PC-3 (cell line): Measurements from ENCODE around the gene C1orf116.

Experiments
- EZH2 ChIP-seq: fragments of 300-600 bp; sonication (generic); IDR thresholded peaks from one replicate; pipeline ENCODE4 v1.6.1; 2017; ENCODE audit warnings: antibody characterized with exemption, mild to moderate bottlenecking, low read length; ENCODE audit not compliant: unreplicated experiment
- EZH2phosphoT487 ChIP-seq: fragments of 300-600 bp; sonication (generic); IDR thresholded peaks from 2 replicates; pipeline ENCODE4 v1.6.1; 2018; ENCODE audit warnings: mild to moderate bottlenecking, antibody characterized with exemption, low read length, borderline replicate concordance
- TF ChIP-seq, protein P1 (sequence below): fragments of 300-600 bp; sonication (generic); conservative IDR thresholded peaks from 2 replicates; pipeline ENCODE4 v1.5.1; 2017; ENCODE audit warnings: antibody characterized with exemption, low read depth, mild to moderate bottlenecking, low read length

DNA sequence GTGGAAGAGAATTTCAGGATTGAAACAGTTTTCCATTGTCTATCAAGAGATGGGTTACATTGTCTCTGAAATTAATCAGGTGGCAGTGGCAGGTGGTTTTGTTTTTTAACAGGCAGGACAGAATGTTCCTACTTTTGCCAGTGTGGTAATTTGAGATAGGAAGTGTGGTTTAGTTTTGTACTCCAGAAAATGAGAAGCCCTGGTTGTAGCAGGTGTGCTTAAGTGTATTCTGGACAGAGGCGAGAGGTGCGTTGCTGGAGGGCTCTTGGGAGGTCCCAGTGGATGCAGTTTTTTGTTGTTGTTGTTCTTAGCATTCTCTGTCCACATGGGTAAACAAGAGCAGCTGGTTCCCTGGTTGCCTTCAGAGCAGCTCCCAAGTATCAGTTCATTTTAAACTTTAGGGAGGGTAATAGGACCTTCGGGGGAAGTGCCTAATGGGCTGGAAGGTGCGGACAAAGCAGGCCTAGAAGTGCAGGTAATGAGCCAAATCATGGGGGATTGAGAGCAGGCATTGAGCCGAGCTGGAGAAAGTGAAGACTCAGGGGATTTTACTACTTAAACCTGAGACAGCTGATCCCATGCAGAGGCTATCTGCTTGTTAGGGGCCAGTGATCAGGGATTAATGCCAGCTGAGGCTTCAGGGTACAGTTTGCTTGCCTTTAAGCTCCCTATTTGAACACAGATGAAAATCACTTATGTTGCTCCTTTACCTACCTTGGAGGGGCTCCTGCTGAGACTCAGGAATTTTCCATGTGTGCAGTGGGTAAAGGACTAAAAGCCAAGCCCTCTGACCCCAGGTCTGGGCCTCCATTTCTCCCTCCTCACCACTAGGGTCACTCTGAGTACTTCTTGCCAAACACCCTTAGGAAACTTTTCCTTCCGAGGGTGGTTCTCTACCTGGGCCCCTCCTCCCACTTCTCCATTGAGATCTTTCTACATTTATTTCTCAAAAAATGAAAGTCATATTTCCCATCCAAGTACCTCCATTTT is 26.6 kb upstream of the C1orf116 start:
- no peak for TF ChIP-seq EZH2phosphoT487
- TF ChIP-seq, protein P1, sequence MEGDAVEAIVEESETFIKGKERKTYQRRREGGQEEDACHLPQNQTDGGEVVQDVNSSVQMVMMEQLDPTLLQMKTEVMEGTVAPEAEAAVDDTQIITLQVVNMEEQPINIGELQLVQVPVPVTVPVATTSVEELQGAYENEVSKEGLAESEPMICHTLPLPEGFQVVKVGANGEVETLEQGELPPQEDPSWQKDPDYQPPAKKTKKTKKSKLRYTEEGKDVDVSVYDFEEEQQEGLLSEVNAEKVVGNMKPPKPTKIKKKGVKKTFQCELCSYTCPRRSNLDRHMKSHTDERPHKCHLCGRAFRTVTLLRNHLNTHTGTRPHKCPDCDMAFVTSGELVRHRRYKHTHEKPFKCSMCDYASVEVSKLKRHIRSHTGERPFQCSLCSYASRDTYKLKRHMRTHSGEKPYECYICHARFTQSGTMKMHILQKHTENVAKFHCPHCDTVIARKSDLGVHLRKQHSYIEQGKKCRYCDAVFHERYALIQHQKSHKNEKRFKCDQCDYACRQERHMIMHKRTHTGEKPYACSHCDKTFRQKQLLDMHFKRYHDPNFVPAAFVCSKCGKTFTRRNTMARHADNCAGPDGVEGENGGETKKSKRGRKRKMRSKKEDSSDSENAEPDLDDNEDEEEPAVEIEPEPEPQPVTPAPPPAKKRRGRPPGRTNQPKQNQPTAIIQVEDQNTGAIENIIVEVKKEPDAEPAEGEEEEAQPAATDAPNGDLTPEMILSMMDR = peak; percentile 35; the same call in 1 of the 2 replicates
- no peak for TF ChIP-seq EZH2
